H1 (cell line): ENCODE data around the gene SPRED1.

ENCODE experiments used
- CTCF ChIP-seq, 3 experiments: IDR thresholded peaks; 1 replicate in 2 of 3; 2 replicates in 1 of 3; pipeline versions ENCODE4 v1.5.1 to v1.6.1; 2011; ENCODE audit warnings: low read length in 3 of 3, mild to moderate bottlenecking in 3 of 3, inconsistent platforms in 2 of 3, low read depth in 1 of 3, moderate library complexity in 1 of 3; ENCODE audit not compliant: insufficient read depth in 1 of 3; ENCODE audit errors: control extremely low read depth in 1 of 3
- EGR1 ChIP-seq: IDR thresholded peaks from 2 replicates; pipeline ENCODE4 v1.6.1; 2011; ENCODE audit warnings: low read depth, low read length, borderline replicate concordance
- EP300 ChIP-seq, 2 experiments: IDR thresholded peaks; 1 replicate in 1 of 2; 2 replicates in 1 of 2; pipeline ENCODE4 v1.6.1; 2011 to 2012; ENCODE audit warnings: low read depth in 2 of 2, low read length in 2 of 2, mild to moderate bottlenecking in 2 of 2, borderline replicate concordance in 1 of 2, inconsistent platforms in 1 of 2, moderate library complexity in 1 of 2
- EZH2 ChIP-seq: fragments of 200-600 bp; sonication (generic); IDR thresholded peaks from 2 replicates; pipeline ENCODE4 v1.7.1; 2012; ENCODE audit warnings: low read depth, mild to moderate bottlenecking, moderate library complexity, low read length, inconsistent platforms; ENCODE audit not compliant: severe bottlenecking
- POLR2A ChIP-seq, 2 experiments: IDR thresholded peaks; 1 replicate in 1 of 2; 2 replicates in 1 of 2; pipeline ENCODE4 v1.6.1; 2011; ENCODE audit warnings: low read depth in 2 of 2, low read length in 2 of 2, mild to moderate bottlenecking in 2 of 2; ENCODE audit errors: control extremely low read depth in 1 of 2
- TAF1 ChIP-seq: IDR thresholded peaks from 2 replicates; pipeline ENCODE4 v1.6.1; 2011; ENCODE audit warnings: mild to moderate bottlenecking, low read depth, low read length

- TF ChIP-seq EGR1 (no peak), CTCF (IDR thresholded peaks at IDR 0.05; ENCODE audit: control extremely low read depth in 1 of 3, insufficient read depth in 1 of 3, low read depth in 1 of 3, low read length in 3 of 3) (no peak), EP300 (IDR thresholded peaks at IDR 0.05; ENCODE audit: borderline replicate concordance in 1 of 2, low read depth in 2 of 2, low read length in 2 of 2) (no peak), POLR2A (IDR thresholded peaks at IDR 0.05; ENCODE audit: control extremely low read depth in 1 of 2, low read depth in 2 of 2, low read length in 2 of 2) (no peak), TAF1 (no peak), EZH2 (no peak)
Observed at GRCh38 chr15:38297623-38298388, 45.2 kb downstream of the SPRED1 start.
